Colon (tissue), 2 donors: ENCODE measurements around the gene TRIM7.

Experiments
- FAIRE-seq: peaks from 2 replicates; lab custom pipeline; 2012; peaks lifted over from hg19 to GRCh38; lab: Jason Lieb, UNC
- donor health status: control.
- donor health status: control.

Gene TRIM7

DNA sequence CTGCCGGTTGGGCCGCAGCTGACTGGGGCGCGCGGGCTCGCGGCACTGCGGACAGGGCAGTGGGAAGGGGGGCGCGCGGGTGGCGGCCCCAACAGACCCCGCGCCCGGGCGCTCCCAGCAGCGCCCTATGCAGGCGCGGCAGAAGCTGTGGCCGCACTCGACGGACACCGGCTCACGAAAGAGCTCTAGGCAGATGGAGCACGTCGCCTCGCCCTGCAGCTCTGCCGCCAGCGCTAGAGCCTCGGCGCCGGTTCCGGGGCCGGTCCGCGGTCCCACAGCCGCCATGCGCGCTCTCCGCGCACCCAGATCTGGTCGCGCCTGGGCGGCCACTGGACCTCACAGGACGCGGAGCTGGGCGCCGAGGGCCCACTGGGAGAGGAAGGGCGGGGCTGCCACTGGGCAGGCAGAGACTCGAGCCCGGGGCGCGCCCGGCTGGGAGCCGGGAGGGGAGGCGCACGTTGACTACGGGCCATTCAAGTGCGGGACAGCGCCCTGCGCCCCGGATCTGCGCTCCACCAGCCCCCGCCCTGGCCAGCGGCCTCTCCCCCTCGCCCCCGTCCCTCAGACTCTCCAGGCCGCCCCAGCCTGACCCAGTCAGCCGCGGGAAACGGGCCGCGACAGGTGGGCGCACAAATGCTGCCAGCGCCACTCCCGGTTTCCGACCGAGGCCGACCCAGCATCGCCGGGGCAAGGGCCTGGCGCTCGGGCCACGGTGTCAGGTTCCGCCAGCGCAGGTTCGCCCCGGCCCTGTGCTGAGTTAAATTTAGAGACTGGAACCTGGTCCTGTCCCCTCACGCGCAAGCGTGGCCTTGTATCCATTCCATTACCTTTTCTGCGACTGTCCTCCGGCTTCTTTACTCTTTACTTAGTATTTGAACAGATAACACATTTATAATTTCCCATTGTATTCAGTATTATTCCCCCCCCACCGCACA, at the start of gene TRIM7:
Gene TRIM7, minus strand, starts transcription at position 371 of the 935 bp plus-strand sequence. Its CDS starts 86 bp downstream, at position 285.
- no peak for FAIRE-seq

DNA sequence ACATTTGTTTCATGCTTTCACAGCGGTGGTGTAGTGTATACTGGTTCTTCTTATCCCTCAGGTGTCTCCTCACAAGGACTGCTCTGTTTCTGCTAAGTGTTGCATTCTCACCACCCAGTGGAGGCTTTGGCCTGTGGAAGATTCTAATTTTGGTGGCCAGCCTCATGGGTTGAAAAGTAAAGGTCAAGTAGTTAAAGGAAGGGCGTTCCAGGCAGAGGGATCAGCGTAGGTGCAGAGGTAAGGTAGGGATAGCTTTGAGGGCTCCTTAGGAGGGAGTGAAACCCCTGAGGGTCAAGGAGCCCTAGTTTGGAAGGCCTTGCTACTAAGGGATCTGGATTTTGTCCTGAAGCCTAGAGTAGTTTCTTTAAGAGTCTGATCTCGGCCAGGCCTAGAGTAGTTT, 43.3 kb upstream of the TRIM7 start:
- no peak for FAIRE-seq

DNA sequence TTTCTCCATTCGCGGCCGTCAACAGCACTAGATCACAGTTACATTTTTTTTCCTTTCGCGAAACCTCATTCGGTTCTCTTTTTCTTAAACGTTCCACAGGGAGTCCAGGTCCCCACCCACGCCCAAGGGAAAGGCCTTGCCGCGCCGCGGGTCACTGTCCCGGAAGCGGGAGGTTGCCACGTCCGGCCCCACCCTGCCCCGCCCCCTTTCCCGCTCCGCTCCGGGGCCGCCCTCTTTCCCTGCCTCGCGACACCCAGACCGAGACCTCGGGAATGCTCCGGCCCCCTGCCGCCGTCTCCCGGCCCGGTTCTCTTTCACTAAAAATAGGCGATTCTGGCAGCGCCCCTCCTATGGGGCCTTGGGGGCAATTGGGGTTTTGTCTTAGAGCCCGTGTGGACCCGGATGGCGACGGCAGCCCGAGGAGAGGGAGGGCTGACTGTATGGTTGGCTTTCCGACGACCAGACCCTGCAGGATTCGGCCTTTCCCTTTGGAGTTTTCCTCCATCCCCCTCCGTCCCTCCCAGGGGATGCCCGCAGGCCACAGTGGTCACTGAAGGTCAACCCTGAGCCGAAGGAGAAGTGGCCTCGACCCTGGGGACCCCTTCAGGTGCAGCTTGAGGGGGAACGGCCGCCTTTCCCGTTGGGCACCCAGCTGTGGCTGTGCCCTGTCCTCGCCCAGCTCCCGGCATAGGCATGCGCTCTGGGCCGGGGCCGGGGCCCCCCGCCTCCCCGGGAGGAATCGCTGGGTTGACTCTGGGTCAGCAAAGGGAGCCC, 41.5 kb upstream of the TRIM7 start:
- FAIRE-seq: no peak

DNA sequence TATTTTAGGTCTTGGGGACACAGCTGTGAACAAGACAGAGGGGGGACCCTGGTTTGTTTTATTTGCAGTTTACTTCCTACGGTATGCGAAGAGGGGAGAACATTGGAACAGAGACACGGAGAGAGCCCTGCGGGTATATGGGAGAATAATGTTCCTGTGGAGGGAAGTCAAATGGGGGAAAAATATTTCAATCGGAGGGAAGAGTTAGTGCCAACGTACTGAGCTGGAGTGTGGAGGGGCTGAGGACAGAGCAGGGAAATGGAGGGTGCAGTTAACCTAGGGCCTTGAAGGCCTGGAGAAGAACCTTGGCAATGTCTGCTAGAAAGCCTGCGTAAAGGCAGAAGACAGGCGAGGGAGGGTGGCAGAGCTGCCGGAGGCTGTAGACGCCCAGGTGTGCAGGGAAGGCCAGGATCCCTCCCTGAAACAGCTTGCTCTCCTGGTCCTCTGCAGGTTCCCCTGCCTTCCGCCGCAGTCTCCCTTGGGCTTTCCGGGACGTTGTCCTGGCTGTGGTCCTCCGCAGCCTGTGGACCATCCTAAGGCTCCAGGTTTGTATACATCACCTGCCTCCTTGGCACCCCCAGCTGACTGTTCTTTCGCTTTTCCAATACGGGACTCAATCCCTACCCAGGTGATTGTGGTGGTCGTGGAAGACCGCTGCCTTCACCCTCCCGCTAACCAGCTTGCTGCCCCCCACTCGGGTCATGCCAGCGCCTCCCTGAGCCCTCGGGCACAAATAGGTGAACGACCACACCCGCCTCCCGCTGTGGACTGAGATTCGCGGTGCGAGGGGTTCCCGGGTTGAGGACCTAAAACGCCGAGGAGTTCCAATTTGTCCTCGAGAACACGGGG, 40.7 kb upstream of the TRIM7 start:
- FAIRE-seq: no peak

DNA sequence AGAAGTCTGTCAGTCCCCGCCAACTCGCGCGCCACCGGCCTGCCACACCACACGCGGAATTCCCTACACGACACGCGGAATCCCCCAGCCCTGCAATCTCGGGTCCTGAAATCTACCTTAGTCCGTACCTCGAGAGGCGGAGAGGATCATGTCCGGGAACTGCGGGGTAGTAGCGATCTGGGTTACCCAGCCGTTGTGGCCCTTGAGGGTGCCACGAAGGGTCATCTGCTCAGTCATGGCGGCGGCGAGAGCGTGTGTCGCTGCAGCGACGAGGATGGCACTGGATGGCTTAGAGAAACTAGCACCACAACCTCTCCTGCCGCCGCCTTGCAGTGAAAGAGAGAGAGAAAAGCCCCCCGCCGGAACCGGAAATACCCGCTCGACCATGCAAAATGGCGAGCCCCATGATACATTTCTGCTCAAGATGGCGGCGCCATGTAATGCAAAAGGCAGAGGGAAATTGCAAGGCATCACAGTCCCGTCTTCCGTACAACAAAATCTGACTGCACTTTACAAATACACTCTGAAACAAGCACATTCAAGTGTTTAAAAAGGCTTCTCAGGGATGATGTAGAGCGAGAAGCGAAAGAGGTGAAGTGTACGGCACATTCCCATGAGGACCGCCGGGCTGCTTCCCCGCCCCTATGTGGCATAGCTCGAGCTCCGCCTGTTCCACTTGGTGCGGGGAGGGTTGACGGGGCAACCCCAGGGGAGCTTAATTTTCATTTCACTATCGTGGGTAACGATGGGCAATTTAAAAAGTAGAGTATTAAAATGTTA, 38.8 kb upstream of the TRIM7 start, which contains the start of gene RACK1:
Gene RACK1, minus strand, starts transcription at position 343 of the 780 bp plus-strand sequence. Its CDS starts 106 bp downstream, at position 237.
- FAIRE-seq: no peak

DNA sequence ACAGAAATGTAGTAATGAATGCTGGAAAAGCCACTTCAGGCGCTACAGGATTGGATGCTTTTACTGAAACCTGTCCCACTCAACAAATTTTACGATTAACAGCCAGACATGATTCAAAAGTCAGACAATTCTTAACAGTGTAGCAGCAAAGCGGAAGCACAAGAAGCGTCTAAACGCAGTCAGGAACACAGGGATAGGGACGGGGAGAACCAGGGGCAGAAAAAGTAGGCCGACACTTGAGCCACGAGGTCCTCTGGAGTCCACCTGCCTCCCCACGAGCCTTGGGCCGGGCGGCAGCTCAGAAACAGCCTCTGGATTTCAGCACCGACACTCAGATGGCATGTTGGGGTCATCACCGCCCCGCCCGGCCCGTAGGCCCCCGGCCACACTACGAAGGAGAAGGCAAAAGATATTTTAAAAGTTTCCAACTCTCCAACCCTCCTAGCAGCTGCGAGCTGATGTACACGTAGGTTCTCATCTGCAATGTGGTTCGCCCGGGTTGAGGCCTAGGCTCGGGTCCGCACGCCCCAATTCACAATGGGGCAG, 38.1 kb upstream of the TRIM7 start:
- FAIRE-seq: no peak

DNA sequence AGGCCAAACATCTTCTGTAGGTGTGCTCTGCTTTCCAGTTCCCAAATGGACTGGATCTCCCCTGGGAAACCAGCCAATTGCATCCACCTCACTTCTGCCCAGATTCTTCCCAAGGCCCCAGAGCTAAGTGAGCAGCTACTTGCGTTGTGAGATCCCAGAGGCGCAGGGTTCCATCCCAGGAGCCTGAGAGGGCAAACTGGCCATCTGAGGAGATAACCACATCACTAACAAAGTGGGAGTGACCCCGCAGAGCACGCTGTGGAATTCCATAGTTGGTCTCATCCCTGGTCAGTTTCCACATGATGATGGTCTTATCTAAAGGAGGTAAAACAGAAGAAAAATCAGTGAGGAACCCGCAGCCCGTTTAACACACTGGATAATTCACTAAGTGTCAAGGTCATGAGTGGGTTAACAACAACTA, 37.0 kb upstream of the TRIM7 start:
- no peak for FAIRE-seq

DNA sequence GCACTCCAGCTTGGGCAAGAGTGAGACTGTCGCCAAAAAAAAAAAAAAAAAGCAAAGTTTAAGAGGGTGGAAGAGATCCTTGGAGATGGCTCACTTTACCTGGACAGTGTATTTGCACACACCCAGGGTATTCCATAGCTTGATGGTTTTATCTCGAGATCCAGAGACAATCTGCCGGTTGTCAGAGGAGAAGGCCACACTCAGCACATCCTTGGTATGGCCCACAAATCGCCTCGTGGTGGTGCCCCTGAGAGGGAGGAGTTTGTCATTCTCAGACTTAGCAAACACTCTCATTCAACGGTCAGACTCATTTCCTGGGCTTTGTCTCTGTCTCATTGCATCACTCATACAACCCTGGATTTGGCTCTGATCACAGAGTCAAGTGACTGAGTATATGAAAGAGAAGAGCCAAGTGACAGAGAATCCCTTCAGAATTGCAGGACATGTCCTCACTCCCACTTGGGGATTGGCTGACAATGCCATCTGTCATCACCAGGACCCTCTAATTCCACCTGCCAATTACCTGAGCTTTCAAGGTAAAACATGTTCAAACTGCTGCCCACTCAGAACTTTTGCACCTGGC, 36.5 kb upstream of the TRIM7 start:
- no peak for FAIRE-seq

DNA sequence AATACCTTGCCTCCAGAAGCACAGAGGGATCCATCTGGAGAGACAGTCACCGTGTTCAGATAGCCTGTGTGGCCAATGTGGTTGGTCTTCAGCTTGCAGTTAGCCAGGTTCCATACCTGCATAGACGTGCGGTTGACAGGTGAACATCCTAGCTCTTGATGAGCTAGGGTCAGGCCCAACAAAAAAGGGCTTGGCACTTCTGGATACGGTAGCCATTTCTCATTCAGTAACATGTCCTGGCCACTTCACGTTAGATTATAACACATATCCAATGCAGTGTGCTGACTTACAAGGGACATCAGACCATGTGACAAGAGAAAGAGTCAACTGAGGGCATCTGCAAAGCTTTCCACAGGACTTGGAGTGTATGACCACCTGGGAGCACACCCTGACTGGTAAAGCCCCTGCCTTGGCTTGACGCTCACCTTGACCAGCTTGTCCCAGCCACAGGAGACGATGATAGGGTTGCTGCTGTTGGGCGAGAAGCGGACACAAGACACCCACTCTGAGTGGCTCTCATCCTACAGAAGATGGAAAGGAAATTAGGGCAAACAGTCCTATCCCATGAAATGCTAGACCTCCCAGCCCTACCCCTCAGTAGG, 34.2 kb upstream of the TRIM7 start:
- no peak for FAIRE-seq

DNA sequence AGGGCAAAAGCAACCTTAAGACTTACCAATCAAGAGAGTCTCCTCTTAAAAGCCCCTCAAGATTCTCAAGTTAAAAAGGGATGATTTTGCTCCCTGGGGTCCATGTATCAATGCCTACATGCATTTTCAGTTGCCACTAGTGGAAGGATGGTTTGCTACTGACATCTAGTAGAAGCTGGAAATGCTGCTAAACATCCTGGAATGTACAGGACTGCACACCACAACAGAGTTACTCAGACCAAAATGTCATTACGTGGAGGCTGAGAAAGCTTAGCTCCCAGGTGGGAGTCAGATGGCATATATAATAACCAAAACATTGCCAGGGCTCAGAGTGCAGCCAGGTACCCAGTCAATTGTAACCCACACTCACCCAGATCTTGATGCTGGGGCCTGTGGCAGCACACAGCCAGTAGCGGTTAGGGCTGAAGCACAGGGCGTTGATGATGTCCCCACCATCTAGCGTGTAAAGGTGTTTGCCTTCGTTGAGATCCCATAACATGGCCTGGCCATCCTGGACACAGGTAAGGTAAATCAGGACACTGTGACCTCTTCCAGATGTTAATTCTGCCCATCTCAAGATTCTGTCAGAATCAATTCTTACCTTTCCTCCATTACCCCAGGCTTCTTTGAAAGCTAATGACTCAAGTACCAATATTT, 32.9 kb upstream of the TRIM7 start:
- no peak for FAIRE-seq

DNA sequence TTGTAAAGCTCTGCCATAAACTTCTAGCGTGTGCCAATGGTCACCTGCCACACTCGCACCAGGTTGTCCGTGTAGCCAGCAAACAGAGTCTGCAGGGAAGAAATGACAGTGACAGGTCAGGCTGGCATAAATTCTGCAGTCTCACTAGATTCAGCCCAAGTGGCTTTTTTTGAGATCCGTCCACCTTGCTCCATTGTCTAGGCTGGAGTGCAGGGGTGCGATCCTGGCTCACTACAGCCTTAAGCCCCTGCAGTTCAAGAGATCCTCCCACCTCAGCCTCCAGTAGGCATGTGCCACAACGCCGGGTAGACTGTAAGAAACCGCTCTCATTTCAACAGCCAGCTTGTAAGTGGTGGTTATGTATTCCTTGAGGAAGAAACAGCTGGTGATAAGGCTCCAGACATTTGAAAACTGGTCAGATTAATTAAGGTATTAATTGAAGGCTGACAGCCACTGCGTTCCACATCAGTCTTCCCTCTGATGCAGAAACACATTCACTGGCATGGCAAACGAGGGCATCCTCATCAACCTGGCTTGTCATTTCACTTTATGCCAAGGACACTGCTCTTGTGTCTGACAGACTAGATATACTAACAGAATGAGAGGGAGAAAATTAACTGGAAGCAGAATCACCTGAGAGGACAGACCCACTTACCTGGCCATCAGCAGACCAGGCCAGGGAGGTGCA, 32.1 kb upstream of the TRIM7 start:
- FAIRE-seq: no peak

DNA sequence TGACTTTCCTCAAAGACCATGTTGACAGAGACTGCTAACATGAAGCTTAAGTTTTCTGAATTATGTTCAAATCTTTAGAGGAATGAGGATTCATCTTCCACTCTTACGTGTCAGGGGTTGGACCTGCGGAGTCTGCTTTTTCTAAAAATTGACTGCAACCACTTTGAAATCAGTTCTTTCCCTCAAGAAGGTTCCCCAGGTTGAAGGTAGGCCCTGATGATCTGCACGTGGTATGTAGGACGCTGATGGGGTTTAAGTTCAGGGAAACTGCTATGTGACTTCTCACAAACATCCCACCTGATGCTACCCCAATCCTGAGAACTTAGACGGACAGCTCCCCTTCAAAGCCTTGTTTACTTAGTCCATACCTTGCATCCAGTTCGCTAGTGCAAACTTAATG, 31.5 kb upstream of the TRIM7 start:
- no peak for FAIRE-seq

DNA sequence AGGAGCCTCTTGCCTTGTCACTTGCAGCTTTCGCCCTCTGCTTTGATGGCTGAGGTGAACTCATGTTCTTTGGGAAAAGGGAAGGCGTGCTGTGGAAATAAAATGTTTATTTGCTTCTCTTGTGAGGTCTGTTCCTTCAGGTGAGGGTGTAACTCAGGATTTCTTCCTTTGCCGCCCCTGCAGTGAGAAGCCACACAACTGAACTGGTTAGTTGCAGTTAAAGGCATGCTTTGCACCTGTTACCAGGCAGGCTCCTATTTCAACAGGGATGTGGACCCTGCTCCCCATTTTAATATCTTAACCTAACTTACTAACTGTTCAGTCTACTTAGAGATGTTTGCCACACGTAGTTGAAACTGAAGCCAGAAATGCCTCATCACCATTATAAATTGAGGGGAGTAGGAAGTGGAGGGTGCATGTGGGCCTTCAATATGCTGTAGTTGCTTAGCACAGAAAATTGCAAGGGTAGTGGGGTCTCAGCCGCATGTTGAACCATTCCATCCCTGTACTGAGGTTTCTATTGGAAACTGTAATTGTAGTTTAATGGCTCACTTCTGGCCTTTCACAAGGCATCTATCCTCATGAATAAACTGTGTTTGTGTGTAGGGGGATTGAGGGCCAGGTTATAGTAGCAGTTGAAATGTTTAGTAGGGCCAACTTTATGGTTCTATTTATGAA, 30.8 kb upstream of the TRIM7 start:
- FAIRE-seq: no peak

DNA sequence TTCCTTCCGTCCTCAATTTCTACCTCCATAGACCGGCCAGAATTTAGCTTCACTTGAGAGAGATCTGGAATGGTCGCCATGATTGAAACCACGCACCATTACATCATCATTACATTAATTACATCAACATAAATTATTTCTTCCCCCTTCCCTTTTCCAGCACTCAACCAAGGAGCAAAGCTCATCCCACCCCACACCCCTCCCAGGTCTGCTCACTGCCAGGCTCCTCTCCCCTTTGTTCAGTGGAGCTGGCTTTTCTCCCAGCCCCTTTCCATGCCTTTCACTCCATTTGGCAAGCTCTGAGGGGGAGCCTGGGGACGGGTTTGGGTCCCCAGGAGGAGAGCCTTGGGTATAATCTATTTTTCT, 30.3 kb upstream of the TRIM7 start:
- no peak for FAIRE-seq

DNA sequence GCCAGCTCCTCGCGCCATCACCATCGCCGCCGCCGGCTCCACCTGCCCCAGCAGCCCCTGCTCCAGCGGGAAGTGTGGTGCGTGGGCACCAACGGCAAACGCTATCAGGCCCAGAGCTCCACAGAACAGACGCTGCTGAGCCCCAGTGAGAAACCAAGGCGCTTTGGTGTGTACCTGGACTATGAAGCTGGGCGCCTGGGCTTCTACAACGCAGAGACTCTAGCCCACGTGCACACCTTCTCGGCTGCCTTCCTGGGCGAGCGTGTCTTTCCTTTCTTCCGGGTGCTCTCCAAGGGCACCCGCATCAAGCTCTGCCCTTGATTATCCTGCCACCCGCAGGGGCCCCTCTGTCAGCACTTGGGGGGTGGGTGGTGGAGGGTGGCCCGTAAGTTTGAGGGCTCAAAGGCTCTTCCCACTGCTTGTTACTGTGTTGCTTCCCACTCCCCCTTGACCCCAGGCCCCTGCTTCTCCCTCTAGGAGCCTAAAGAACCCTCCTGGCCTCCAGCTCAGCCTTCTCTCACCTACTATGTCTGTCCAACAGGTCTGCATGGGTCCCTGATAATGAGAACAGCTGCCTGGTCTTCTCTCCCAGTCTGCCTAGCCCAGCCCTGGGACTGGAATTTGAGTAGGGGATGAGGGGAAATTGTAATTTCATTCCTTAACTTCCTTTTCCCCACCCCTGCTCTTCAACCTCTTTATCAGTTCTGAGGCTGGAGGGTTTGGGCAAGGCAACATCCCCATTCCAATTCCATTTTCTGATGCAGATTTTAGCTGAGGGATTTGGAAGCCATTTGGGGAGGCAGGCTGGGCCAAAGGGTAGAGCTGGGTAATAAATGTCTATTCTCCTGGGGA, 29.7 kb upstream of the TRIM7 start:
- FAIRE-seq: no peak

DNA sequence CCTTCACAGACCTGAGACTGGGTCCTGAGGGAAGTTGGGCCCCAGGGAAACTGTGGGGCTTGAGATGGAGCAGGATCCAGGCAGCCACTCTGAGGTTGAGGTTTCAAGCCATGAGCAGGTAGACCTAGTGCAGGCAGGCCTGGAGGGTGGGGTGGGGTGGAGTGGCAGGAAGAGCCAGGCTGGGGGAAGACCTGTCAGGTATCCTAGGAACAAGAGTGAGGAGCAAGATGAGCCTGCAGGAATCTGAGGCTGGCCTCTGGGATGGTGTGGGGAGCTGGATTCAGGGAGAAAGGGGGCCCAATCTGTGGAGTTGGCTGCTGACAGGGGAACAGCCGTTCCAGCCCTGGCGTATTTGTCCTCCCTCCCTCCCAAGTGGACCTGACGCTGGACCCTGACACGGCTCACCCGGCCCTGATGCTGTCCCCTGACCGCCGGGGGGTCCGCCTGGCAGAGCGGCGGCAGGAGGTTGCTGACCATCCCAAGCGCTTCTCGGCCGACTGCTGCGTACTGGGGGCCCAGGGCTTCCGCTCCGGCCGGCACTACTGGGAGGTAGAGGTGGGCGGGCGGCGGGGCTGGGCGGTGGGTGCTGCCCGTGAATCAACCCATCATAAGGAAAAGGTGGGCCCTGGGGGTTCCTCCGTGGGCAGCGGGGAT, 28.9 kb upstream of the TRIM7 start:
- FAIRE-seq: no peak
